H9 (cell line): ENCODE data around the gene PRR7. TPM values are rescaled to one million over a fixed set of nuclear protein-coding genes. Genes with fewer than 3 reads are reported as not detected.
A peak's percentile ranks its signal among the peaks of the same experiment; 100 is the strongest.

Experiments
- DNase-seq: peaks from one replicate; pipeline ENCODE4 v3.0.0-alpha.2; 2017
- H2AFZ ChIP-seq: one replicate; pipeline ENCODE4 v1.6.1; 2013; ENCODE audit warnings: mild to moderate bottlenecking, low read length, control low read depth, moderate library complexity
- H2AK5ac ChIP-seq: 2 replicates; pipeline ENCODE4 v1.6.1; 2013; ENCODE audit warnings: low read length, control low read depth, mixed read lengths; ENCODE audit not compliant: insufficient read length
- H2BK120ac ChIP-seq: one replicate; pipeline ENCODE4 v1.6.1; 2013; ENCODE audit warnings: low read depth, mild to moderate bottlenecking, low read length, control low read depth, inconsistent platforms; ENCODE audit not compliant: poor library complexity, severe bottlenecking
- H2BK12ac ChIP-seq: 2 replicates; pipeline ENCODE4 v1.6.1; 2013; ENCODE audit warnings: low read length, control low read depth, mixed read lengths, low read depth; ENCODE audit not compliant: insufficient read length
- H2BK15ac ChIP-seq: 2 replicates; pipeline ENCODE4 v1.6.1; 2013; ENCODE audit warnings: low read depth, low read length, control low read depth
- H2BK20ac ChIP-seq: one replicate; pipeline ENCODE4 v1.6.1; 2013; ENCODE audit warnings: low read depth, mild to moderate bottlenecking, low read length, control low read depth, inconsistent platforms; ENCODE audit not compliant: poor library complexity, severe bottlenecking
- H2BK5ac ChIP-seq: 2 replicates; pipeline ENCODE4 v1.6.1; 2013; ENCODE audit warnings: low read length, control low read depth, mixed read lengths; ENCODE audit not compliant: insufficient read length
- H3K14ac ChIP-seq: 2 replicates; pipeline ENCODE4 v1.6.1; 2013; ENCODE audit warnings: low read length, control low read depth; ENCODE audit not compliant: insufficient read depth
- H3K18ac ChIP-seq: 2 replicates; pipeline ENCODE4 v1.6.1; 2013; ENCODE audit warnings: low read depth, mild to moderate bottlenecking, mixed read lengths, low read length, control low read depth; ENCODE audit not compliant: insufficient read length
- H3K23ac ChIP-seq: 2 replicates; pipeline ENCODE4 v1.6.1; 2013; ENCODE audit warnings: low read length, control low read depth, mixed read lengths, low read depth; ENCODE audit not compliant: insufficient read length
- H3K23me2 ChIP-seq: 2 replicates; pipeline ENCODE4 v1.6.1; 2013; ENCODE audit warnings: low read depth, mild to moderate bottlenecking, mixed read lengths, low read length, control low read depth; ENCODE audit not compliant: insufficient read length, poor library complexity, severe bottlenecking
- H3K27ac ChIP-seq: 2 replicates; pipeline ENCODE4 v1.5.1; 2013; ENCODE audit warnings: low read length, control low read depth, mixed read lengths, low read depth; ENCODE audit not compliant: insufficient read length
- H3K27me3 ChIP-seq: 2 replicates; pipeline ENCODE4 v1.6.1; 2013; ENCODE audit warnings: low read length, control low read depth, inconsistent platforms; ENCODE audit not compliant: insufficient read depth
- H3K4ac ChIP-seq: 2 replicates; pipeline ENCODE4 v1.6.1; 2013; ENCODE audit warnings: low read depth, mild to moderate bottlenecking, control low read depth, inconsistent platforms, low read length, moderate library complexity
- H3K4me1 ChIP-seq: 2 replicates; pipeline ENCODE4 v1.6.1; 2013; ENCODE audit warnings: low read length, control low read depth, inconsistent platforms; ENCODE audit not compliant: insufficient read depth
- H3K4me2 ChIP-seq: 2 replicates; pipeline ENCODE4 v1.6.1; 2013; ENCODE audit warnings: low read length, control low read depth, mixed read lengths; ENCODE audit not compliant: insufficient read length, insufficient read depth
- H3K56ac ChIP-seq: 2 replicates; pipeline ENCODE4 v1.6.1; 2013; ENCODE audit warnings: low read depth, mild to moderate bottlenecking, mixed read lengths, low read length, control low read depth; ENCODE audit not compliant: insufficient read length
- H3K79me1 ChIP-seq: 2 replicates; pipeline ENCODE4 v1.6.1; 2013; ENCODE audit warnings: low read depth, mild to moderate bottlenecking, moderate library complexity, low read length, control low read depth, inconsistent platforms; ENCODE audit not compliant: insufficient read depth, poor library complexity, severe bottlenecking
- H3K79me2 ChIP-seq: 2 replicates; pipeline ENCODE4 v1.6.1; 2013; ENCODE audit warnings: low read length, control low read depth, inconsistent platforms; ENCODE audit not compliant: insufficient read depth
- H3K9ac ChIP-seq: 2 replicates; pipeline ENCODE4 v1.6.1; 2013; ENCODE audit warnings: low read length, control low read depth, mixed read lengths; ENCODE audit not compliant: insufficient read length; ENCODE audit errors: extremely low read depth
- H3K9me3 ChIP-seq: one replicate; pipeline ENCODE4 v1.6.1; 2013; ENCODE audit warnings: low read depth, low read length, inconsistent platforms; ENCODE audit not compliant: control insufficient read depth
- H3T11ph ChIP-seq: one replicate; pipeline ENCODE4 v1.6.1; 2013; ENCODE audit warnings: mild to moderate bottlenecking, low read length, control low read depth, inconsistent platforms
- H4K20me1 ChIP-seq: one replicate; pipeline ENCODE4 v1.6.1; 2013; ENCODE audit not compliant: control insufficient read depth, insufficient read length, insufficient read depth
- H4K5ac ChIP-seq: 2 replicates; pipeline ENCODE4 v1.6.1; 2013; ENCODE audit warnings: low read depth, mild to moderate bottlenecking, mixed read lengths, low read length, control low read depth; ENCODE audit not compliant: insufficient read length
- H4K8ac ChIP-seq: replicated peaks from 2 replicates; pipeline ENCODE4 v1.6.1; 2013; ENCODE audit warnings: low read length, control low read depth, mixed read lengths, low read depth; ENCODE audit not compliant: insufficient read length
- H4K91ac ChIP-seq: 2 replicates; pipeline ENCODE4 v1.6.1; 2013; ENCODE audit warnings: low read depth, mild to moderate bottlenecking, moderate library complexity, mixed read lengths, low read length, control low read depth; ENCODE audit not compliant: insufficient read length
- H3K27ac Mint-ChIP-seq, 3 experiments: 2 replicates in 2 of 3; 3 replicates in 1 of 3; pipeline ENCODE4 v1.8.0; 2020 to 2021; ENCODE audit warnings: mixed read lengths in 3 of 3, mild to moderate bottlenecking in 1 of 3, moderate library complexity in 1 of 3
- H3K27me3 Mint-ChIP-seq: 2 replicates; pipeline ENCODE4 v1.8.0; 2021; ENCODE audit warnings: low read depth, mild to moderate bottlenecking, moderate library complexity, mixed read lengths
- H3K36me3 Mint-ChIP-seq, 3 experiments: 2 replicates in 2 of 3; 3 replicates in 1 of 3; pipeline ENCODE4 v1.8.0; 2020 to 2021; ENCODE audit warnings: low read depth in 3 of 3, mixed read lengths in 3 of 3; ENCODE audit not compliant: insufficient read depth in 1 of 3
- H3K4me1 Mint-ChIP-seq, 2 experiments: 2 replicates each; pipeline ENCODE4 v1.8.0; 2020; ENCODE audit warnings: mixed read lengths in 2 of 2
- H3K4me3 Mint-ChIP-seq, 2 experiments: 2 replicates in 1 of 2; 3 replicates in 1 of 2; pipeline ENCODE4 v1.8.0; 2020 to 2021; ENCODE audit warnings: mild to moderate bottlenecking in 2 of 2, mixed read lengths in 2 of 2, moderate library complexity in 1 of 2
- H3K9me3 Mint-ChIP-seq, 2 experiments: 2 replicates in 1 of 2; 3 replicates in 1 of 2; pipeline ENCODE4 v1.8.0; 2020; ENCODE audit warnings: mild to moderate bottlenecking in 2 of 2, mixed read lengths in 2 of 2, moderate library complexity in 1 of 2
- whole genome bisulfite sequencing: extraction: QIAGEN DNeasy Blood & Tissue Kit; methylation state at CpG from one replicate; pipeline ENCODE4 v1.1.7; 2013; ENCODE audit warnings: missing lambda C conversion rate, low lambda C conversion rate, mixed read lengths; ENCODE audit not compliant: insufficient read length; ENCODE audit errors: extremely low coverage; 5-methylcytosine and 5-hydroxymethylcytosine counted together
- total RNA-seq: library from RNA; stranded (reverse); gene quantifications from 2 replicates; pipeline ENCODE4 v1.2.1, GENCODE V29; 2021
- TF ChIP-seq, protein P1 (sequence below): fragments of 200-600 bp; sonication (generic); conservative IDR thresholded peaks from 3 replicates; pipeline ENCODE4 v1.8.0; 2021; ENCODE audit warnings: antibody characterized with exemption, mild to moderate bottlenecking

The PRR7 gene
- total RNA-seq, 1 experiment from 2014 or later, result 9.6 TPM

DNA sequence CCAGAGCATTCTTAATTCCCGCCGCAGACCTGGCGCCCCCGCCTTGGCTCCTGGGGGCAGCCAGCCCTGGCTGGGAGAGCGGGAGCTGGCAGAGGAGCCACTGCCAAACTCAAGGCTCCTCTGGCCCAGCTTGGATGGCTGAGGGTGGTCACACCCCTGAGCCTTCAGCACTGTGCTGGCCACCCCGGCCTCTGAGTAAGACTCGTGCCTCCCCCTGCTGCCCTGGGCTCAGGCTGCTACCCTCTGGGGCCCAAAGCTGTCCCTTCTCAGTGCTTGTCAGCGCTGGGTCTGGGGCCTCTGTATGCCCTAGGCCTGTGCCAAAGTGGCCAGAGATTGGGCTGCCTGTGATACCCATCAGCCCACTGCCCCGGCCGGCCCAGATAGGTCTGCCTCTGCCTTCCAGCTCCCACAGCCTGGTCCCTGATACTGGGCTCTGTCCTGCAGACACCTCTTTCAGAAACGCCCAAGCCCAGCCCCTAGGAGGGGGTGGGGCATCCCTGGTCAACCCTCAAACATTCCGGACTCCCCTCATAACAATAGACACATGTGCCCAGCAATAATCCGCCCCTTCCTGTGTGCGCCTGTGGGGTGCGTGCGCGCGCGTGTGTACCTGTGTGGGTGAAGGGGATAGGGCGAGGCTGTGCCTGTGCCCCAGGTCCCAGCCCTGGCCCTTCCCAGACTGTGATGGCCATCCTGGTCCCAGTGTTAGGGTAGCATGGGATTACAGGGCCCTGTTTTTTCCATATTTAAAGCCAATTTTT lies 4.4 kb upstream of the PRR7 start:
- Histone ChIP-seq H2BK5ac (no peak overlapping the region), H3K4me1 (no peaks in the 10 kb centered on the region; the same call in 1 of the 2 replicates), H3K23ac (no peak overlapping the region), H3K9ac (no peak overlapping the region), H3K56ac (no peak overlapping the region), H2AFZ (no peak overlapping the region), H2BK20ac (no peak overlapping the region), H3K79me2 (no peaks in the 10 kb centered on the region), H3K23me2 (peaks cover 4% of the 10 kb centered on the region), H2BK120ac (no peak overlapping the region), H3K9me3 (no peaks in the 10 kb centered on the region), H4K8ac (no peak overlapping the region), H3K14ac (no peak overlapping the region), H3K18ac (no peak overlapping the region), H3K4ac (no peak overlapping the region), H3K27me3 (no peaks in the 10 kb centered on the region; the same call in 1 of the 2 replicates), H4K91ac (no peak overlapping the region), H3K27ac (no peak overlapping the region), H3K4me2 (no peak overlapping the region), H2AK5ac (no peak overlapping the region), H3T11ph (no peak overlapping the region), H3K79me1 (no peaks in the 10 kb centered on the region), H4K5ac (no peak overlapping the region), H4K20me1 (no peaks in the 10 kb centered on the region), H2BK15ac (no peak overlapping the region), H2BK12ac (no peak overlapping the region)
- WGBS, result no CpG with 5 or more reads among the region's 20 CpGs
- TF ChIP-seq, protein P1, sequence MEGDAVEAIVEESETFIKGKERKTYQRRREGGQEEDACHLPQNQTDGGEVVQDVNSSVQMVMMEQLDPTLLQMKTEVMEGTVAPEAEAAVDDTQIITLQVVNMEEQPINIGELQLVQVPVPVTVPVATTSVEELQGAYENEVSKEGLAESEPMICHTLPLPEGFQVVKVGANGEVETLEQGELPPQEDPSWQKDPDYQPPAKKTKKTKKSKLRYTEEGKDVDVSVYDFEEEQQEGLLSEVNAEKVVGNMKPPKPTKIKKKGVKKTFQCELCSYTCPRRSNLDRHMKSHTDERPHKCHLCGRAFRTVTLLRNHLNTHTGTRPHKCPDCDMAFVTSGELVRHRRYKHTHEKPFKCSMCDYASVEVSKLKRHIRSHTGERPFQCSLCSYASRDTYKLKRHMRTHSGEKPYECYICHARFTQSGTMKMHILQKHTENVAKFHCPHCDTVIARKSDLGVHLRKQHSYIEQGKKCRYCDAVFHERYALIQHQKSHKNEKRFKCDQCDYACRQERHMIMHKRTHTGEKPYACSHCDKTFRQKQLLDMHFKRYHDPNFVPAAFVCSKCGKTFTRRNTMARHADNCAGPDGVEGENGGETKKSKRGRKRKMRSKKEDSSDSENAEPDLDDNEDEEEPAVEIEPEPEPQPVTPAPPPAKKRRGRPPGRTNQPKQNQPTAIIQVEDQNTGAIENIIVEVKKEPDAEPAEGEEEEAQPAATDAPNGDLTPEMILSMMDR, result no peak
- H3K36me3 Mint-ChIP-seq, result peaks cover 16 to 40% (median 33%) of the 10 kb centered on the region in 3 experiments
- H3K27me3 Mint-ChIP-seq, result peaks cover 15% of the 10 kb centered on the region
- no peak overlapping the region; a peak in 1 of 5 replicates for H3K4me3 Mint-ChIP-seq
- no peak for DNase-seq
- peaks cover 35 to 39% of the 10 kb centered on the region in 2 experiments for H3K4me1 Mint-ChIP-seq
- 0 out of 7 replicates have a peak overlapping the region, but pooled peaks of 2 of the 3 experiments have one; percentile 28 to 72 for H3K27ac Mint-ChIP-seq
- H3K9me3 Mint-ChIP-seq, result peaks cover 0 to 3% of the 10 kb centered on the region in 2 experiments; a peak in 1 of 5 replicates
